Left cardiac atrium (tissue), 4 donors: ENCODE measurements around the gene SLC7A14. TPM values are rescaled to one million over a fixed set of nuclear protein-coding genes. Genes with fewer than 3 reads are reported as not detected.

Experiments
- ATAC-seq, 2 donors: fragments of 200-7000 bp; cut with Tn5 transposase; one replicate each; pipeline ENCODE4 v1.9.1; 2020; ENCODE audit warnings: mild to moderate bottlenecking in 2 of 2, moderate library complexity in 2 of 2
- DNase-seq: peaks from one replicate; pipeline ENCODE4 v3.0.0-alpha.2; 2020
- intact Hi-C, 2 donors: fragments of 100-400 bp; cut with DNase I; formaldehyde crosslinking; loops; one replicate each; pipeline versions ENCODE4 v1.14.1 to v1.15.1; 2022 to 2023
- total RNA-seq, 2 donors: library from RNA; stranded (reverse); fragmentation: NEBNext Ultra II Directional; extraction: Animal tissue kit (Norgen Biotek cat#: 25700); gene quantifications; one replicate each; pipeline ENCODE4 v1.2.1, GENCODE V29; 2021
- donor health status: DM: no; HTN: yes; CAD: no.
- donor health status: DM: no; HTN: yes; CAD: no; lungs with severe emphysema.
- donor health status: DM: yes; HTN: yes; CAD: no.
- donor health status: Dilated cardiomyopathy.

SLC7A14 gene
- total RNA-seq, 2 donors from 2014 or later = 0.03 TPM; not detected in 1

DNA sequence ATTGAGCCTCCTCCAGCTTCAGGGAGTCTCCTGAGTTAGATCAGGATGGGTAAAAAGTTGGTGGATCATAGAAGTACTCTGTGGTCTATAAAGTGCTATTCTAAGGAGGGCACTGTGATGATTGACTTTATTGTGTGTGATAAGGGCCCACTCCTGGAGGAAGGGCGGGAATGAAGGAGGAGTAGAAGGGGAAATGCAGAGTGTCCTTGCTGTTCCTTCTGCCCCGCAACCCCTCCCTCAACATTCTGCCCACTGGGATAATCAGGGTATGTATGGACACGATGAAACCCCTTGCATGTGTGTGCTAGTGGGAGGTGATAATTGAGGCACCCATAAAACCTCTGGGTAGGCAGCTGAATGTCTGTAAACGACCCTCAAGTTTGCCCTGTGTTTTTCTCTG, 101.0 kb downstream of the SLC7A14 start:
- intact Hi-C loops = no loop called here
- ATAC-seq (no peak), DNase-seq (no peak)

DNA sequence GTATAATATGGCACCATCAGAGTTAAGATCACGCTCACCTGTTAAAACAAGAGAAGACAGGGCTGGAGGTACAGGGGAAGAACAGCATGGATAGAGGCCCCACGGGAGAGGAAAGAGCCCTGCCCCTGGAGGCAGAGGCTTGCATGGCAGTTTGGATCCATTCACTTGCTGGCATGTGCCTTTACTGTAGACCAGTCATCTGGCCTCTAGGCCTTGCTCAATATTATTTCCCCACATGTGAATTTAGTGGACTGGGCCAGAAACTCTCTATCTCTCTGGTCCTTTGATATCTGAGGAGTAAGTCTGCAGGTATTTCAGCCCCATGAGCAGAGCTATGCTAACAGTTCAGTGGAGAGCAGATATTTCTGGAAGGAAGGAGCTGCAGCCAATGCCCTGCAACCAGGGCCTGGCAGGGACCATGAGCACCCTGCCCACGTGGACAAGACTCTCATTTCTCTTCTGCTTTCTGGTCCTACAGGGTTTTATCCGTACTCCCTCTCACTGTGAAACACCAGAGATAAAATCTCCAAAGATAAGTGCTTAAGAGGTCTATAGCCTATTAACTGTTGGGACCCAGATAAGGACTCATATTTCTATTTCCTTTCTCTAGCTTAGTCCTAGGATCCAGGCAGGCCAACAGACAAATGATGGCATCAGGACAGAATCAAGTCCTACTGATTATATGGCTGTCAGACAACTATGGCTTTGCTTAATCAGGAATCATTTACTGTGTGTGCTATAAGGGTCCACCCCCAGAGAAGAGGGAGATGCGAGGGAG, 102.2 kb downstream of the SLC7A14 start:
- intact Hi-C loops = no loop called here

DNA sequence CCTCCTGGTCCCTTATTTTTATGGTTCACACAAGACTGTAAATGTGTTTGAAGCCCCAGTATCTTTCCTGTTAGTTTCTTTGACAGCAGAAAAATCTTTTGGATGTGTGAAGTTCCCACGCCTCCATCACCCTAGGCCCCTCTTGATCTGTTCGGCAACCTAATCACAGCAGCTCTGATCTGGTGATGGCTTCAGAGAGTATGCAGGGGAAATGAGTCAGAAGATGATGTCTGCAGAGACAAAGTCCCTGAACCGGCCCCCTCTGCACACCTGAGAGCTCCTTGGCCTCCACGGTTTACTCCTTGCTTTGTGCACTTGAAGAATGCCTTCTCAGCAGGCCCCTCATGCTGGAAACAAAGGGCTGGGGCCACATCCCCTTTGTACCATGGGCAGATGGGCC, 103.7 kb downstream of the SLC7A14 start:
- DNase-seq (no peak), ATAC-seq (no peak)
- intact Hi-C loops = no loop called here

More for the DNA sequence above, 102.2 kb downstream of the SLC7A14 start:
- ATAC-seq (peak; percentile 67 to 68), DNase-seq (no peak)

DNA sequence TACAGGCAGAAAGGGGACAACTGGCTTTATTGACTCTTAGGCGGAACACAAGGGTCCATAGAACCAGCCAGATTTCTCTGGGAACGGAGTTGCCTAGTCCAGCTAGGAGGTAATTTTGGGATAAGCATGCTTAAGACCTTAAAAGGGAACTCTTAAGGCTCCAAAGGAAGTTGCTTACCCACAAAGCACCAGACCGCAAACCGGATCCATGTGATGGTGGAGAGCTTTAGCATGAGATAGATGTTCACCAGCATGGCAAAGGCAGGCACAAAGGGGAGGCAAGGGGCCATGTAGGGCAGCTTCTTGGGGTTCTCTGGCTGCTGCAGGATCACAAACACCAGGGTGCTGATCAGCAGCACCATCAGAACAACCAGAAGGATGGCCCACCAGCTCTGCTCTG, 105.8 kb downstream of the SLC7A14 start:
- ATAC-seq (no peak), DNase-seq (no peak)
- intact Hi-C loops = no loop called here

DNA sequence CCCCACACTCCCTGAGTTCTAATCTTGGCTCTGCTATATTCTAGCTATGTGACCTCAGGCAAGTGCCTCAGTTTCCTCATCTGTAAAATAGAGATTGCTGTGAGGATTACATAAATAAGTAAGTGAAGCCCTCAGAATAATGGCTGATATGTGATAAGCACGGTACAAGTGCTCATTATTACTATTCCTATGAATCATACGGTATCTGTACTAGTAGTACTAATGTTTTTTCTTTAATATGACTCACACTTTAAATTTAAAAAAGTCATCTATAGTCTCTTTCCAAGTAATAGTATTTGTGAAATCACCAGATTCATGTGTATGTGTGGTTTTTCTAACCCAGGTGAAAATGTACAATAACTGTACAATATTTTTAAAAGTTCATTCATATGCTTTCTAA, 108.5 kb downstream of the SLC7A14 start:
- DNase-seq (no peak), ATAC-seq (no peak)
- intact Hi-C loops = no loop called here

DNA sequence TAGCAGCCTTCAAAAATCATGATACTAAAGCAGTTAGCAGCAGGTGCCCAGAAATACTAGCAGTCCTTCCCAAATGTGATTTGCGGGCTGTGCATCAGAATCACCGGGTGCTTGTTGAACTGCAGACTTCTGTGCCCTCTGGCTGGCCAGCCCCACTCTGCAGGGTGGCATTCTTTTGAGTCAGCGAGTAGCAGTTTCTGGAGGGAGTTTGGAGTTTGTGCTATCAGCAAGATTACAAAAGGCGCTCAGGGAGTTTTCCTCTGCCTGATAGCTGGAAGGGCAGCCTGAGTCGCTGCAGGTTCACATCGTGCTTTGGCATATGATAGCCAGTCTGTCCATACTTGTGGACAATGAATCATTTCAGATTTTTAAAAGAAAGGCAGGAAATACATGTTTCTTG, 109.6 kb downstream of the SLC7A14 start:
- DNase-seq (no peak), ATAC-seq (peak in 1 of 2 donors; percentile 80)
- intact Hi-C loops = no loop called here

DNA sequence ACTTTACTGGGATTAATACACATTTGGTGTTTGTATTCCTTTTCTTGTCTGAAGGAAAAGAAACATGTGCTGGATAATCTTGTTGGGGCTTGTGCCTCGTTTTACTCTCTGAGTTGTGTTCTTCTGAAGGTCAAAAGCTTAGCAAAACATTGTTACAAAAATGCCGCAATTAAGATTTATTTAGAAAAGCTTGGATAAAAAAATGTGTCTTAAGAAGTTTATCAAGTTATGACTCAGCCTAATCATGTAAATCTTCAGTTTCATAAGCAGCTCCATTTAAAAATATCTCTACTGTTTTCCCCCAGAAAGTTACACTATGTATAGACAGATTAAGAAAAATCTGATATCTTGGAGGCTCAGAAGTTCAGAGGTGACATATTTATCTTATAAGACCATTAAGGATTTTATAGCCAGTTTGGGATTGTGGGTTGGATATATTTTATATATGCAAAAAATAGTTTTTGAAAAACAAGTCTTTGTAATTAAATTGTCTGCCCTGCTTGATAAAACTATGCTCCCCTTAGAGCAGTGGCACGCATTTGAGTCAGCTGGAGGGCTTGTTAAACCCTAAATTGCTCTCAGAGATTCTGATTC, 110.7 kb downstream of the SLC7A14 start:
- no peak for ATAC-seq

DNA sequence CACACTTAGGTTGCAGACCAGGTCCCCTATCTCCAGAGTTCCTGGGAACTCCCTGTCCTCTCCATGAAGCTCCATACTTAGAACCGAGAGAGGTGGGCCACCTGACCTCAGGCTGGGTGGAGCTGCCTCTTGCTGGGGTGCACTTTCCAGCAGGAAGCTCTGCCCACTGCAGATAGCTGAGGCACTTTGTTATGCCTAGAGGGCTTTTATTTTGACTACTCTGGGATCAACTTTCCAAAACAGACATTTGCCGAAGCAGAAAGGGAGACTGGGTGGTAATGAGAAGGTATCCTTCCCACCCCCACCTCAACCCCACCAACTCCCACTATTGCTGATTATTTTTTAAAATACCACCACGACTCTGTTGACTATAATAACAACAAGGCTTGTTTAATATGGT, 112.5 kb downstream of the SLC7A14 start:
- peak in 1 of 2 donors; percentile 47 for ATAC-seq
- peak; percentile 66 for DNase-seq
- intact Hi-C loops = no loop called here

More for the DNA sequence above, 110.7 kb downstream of the SLC7A14 start:
- no peak for DNase-seq
- intact Hi-C loops = no loop called here

DNA sequence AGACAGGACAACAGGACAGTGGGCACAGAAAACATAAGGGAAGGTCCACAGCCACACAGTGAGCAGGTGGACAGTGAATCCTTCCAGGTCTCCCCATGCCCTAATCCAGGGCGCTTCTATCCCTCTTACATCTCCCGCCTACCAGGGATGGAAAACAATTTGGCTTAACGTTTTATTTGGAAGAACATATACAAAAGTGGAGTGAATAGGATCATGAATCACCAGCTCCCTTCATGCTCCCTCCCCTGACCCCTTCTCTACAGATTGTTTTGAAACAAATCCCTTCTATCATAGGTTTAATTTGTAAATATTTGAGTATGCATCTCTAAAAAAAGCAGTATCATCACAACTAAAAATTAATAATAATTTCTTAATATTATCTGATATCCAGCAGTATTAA, 114.7 kb downstream of the SLC7A14 start:
- intact Hi-C loops = no loop called here
- DNase-seq (no peak), ATAC-seq (no peak)

DNA sequence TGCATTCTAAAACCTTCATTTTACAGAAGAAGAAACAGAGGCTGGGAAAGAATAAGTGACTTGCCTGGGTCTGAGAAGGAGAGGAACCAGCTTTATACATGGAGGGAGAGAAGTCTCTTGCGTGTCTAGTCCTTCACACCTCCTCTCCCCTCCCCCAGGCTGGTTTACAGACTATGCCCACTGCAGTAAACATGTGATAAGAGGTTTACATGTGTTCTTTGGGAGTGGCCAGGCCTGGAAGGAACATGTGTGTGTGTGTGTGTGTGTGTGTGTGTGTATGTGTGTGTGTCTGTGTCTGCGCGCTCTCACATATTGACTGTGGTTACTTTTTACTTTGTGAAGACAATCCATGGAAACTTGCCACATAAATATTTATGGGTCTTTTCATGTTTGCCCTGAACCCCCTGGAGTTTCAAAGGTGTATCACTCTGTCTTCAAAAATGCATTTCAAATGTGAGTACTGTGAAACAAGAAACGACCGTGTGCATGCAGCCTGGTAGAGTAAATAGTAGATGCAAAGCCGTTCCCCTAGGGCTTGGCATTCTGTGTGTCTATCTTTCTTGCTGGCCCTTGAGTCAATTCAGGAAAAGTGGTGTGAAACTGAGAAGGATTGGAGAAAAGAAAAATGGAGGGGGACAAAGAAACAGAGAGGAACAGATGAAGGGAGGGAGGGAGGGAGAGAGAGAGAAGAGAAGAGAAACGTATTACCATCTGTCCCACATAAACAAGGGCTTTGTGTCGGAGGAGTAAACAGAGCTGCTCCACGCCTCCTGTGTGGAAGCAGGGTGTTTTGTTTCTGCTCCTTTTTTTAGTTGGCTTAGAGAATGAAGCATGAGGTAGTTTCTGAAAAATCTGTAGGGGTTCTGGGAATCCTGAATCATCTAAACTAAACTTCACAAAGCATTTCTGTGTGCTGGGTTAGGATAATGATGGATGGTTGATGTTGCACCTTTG, 115.5 kb downstream of the SLC7A14 start:
- DNase-seq = no peak
- peak in 1 of 2 donors; percentile 57 for ATAC-seq
- intact Hi-C loops = no loop called here

DNA sequence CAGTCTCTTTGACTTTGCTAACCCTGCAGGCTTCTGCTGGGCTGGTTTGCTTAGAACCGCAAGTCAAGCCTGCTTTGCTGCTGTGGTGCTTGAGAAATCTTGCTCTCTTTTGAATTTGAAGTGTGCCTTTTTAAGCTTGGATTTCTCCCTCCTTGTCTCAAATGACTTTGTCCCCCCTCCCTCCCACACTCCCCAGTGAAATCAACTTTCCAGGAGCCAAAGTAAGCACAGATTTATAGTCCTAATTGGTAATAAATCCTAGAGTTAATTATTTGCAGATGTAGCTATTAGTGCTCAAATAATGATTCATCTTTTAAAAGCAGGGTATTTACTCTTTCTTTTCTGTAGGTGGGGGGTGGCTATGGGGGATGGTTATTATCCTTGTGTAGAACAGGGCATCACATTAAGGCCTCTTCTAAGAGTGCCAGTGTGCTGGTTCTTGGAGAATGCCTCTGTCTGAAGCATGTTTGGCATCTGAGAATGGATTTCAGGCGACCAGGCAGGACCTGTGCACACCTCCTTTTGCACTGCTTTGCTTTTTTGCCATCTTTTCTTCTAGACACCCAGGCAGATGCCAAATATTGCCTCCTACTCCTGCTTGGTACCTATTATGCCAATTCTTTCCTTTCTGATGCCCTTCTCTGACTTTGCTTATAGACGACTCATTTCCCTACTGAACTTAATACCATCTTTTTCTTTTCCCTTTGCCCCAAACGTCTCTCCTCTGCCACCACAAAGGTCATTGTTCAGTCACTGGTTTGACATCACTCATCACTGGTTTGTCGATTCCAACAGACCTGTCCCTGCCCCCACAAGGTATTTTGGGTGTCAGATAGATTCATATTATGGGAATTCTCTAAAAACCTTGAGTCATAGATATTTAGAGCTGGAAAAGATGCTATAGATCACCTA, 116.5 kb downstream of the SLC7A14 start:
- intact Hi-C loops = no loop called here
- DNase-seq (no peak), ATAC-seq (no peak)

DNA sequence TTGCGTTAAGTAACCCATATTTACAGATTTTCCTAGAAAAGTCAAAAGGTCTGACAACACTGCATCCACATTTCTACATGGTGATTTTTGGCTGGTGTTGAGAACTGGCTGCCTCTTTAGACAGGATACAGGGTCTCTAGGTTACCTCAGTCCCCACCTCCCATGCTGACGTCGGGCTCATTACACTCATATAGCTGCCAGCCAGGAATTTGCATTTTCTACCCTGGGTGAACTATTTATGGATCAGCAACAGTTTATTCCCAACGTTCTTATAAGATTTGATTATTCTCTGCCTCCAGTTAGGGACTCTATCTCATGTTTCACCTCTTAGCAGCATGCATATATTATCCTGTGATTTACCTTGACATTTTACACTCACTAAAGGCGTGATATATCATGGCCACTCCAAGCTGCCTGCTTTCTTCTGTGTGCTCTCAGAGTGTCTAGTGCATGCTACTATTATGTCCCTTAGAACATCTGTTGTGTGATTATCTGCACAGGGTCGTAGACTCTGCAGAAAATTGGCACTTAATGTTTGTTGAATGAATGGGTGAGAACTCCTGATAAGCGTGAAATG, 118.2 kb downstream of the SLC7A14 start:
- intact Hi-C loops = no loop called here
- no peak for DNase-seq
- no peak for ATAC-seq

DNA sequence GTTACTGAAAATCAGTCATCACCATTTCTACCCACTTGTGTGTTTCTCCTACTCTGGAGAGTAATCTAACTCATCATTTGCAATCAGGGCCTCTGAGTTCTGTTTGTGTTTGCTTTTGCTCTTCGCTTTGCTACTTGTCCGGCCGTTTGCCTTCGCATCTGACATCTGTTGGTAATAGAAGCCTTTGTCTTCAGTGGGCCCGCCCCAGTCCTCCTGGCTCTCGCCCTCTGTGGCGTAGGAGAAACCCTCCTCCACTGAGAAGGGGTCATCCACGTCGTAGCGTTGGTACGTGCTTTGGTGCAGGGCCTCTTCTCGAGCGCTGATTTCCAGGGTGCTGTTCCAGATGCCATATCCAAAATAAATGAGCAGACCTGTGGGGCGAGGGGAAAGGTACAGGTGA, 118.9 kb downstream of the SLC7A14 start:
- no peak for DNase-seq
- ATAC-seq = no peak
- intact Hi-C loops = no loop called here

DNA sequence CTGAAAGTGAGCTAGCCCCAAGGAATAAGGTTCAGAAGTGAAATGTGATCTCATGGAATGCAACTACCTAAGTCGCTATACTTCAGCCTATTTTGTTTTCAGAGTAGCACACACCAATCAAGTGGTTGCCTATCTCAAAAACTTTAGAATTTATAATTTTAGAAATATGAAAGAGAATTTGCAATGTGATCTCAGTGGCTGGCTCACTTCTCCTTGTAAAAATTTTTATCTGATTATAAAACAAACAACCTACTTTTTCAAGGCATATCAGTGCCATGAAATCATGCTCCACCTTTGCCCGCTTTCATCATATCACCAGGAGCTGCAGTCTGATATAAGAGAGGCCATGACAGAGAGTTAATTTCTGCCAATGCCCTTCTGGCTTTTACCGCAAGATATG, 119.9 kb downstream of the SLC7A14 start:
- DNase-seq (no peak), ATAC-seq (no peak)
- intact Hi-C loops = no loop called here

DNA sequence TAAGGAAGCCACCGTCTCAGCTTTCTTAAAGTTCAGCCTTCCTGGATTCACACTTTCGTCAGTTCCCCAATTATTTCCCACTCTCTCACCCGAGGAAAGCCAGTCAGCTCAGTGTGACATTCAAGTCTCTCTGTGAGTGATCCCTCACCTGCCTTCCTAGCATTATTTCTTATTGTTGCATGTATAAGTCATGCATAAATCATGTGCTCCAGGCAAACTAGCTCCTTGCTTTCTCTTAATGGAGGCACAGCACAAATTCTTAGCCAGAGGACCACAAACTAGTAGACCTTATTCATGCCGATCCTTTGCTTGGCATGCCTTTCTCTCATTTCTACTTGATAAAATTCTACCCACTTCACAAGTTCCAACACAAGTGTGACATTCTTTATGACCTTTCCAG, 122.9 kb downstream of the SLC7A14 start:
- no peak for DNase-seq
- ATAC-seq = no peak
- intact Hi-C loops = no loop called here

DNA sequence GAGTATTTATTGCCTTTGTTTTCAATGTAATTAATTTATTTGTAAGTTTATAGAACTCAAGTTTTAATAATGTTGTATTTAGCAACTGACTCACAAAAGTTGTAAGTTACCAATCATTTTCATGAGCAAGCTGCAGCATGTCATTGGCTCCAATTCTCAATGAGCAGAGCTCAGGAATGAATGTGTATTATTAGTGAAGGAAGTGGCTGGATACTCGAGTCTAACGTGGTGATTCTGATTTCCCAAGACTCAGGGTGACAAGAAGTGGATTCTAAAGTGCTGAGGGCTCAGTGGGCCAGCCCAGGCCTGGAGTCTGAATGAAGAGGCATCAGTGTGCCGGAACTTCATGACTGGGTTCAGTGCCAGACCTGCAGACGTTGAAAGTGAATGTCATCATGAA, 127.6 kb downstream of the SLC7A14 start:
- DNase-seq = no peak
- intact Hi-C loops = no loop called here
- ATAC-seq = no peak

DNA sequence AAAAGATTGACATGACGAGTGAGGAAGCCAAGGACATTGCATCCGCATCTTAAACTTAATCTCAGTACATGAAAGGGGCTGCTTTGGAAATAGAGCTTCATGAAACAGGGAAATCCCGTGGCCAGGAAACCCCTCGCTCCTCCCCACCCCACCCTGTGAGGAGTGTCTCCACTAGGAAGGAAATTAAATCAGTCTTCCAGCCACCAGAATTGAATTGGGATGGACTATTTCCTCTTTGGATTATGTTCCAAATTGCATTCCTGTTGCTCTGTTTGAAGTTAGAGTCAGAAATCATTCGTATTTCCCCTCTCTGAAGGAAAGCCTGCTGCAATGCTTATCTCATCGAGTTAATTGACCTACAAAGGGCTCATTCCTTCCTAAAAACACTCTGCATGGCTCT, 131.4 kb downstream of the SLC7A14 start:
- no peak for ATAC-seq
- intact Hi-C loops = no loop called here
- DNase-seq = peak; percentile 33

DNA sequence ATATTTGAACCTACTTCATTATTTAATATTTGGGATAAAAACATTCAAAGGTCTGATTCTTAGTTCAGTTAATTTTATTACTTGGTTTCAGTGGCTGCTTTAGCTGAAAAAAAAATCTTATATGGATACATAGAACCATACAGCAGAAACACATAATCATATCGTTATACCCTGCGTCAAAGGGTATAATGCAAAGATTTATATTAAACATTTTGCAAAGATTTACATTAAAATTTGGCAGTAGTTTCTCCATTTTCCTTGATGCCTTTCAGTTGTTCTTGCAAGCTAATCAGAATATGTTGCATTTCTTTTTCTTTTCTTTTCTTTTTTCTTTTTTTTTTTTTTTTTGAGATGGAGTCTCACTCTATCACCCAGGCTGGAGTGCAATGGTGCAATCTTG, 135.8 kb downstream of the SLC7A14 start:
- ATAC-seq = no peak
- DNase-seq = no peak
- intact Hi-C loops = no loop called here

DNA sequence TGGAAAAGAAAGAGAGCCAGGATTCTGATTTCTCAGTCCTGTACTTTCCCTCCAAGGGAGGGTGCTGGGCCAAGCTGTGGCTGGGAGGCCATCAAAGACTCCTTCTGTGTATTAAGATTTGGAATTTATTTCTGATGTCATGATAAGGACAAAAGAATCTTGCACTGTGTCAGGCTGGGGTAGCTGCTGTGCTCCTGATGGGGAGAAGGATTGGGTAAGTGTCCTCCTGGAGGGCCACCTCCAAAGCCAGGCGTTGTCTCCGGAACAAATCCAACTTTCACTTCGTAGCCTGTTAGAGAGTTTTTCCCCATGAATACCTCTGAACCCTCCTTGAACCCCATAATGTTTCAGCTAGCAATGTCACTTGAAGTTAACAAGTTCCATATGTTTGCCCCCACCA, 137.3 kb downstream of the SLC7A14 start:
- intact Hi-C loops = no loop called here
- no peak for ATAC-seq
- DNase-seq = no peak
